Neural progenitor cell (in vitro differentiated cells): ENCODE data around the gene GPHN. TPM values are rescaled to one million over a fixed set of nuclear protein-coding genes. Genes with fewer than 3 reads are reported as not detected.

Source experiments
- DNase-seq: peaks from one replicate; pipeline ENCODE4 v3.0.0-alpha.2; 2016; ENCODE audit warnings: low spot score
- H2AFZ ChIP-seq: fragments of 200-600 bp; sonication (generic); replicated peaks from 2 replicates; pipeline ENCODE4 v1.6.1; 2016; ENCODE audit warnings: antibody characterized with exemption
- H3F3A ChIP-seq: fragments of 200-600 bp; sonication (generic); 2 replicates; pipeline ENCODE4 v1.6.1; 2016; ENCODE audit warnings: antibody characterized with exemption, low read depth
- H3K27ac ChIP-seq: fragments of 200-600 bp; sonication (generic); 2 replicates; pipeline ENCODE4 v1.5.1; 2016; ENCODE audit warnings: mild to moderate bottlenecking
- H3K27me3 ChIP-seq: fragments of 200-600 bp; sonication (generic); 2 replicates; pipeline ENCODE4 v1.6.1; 2016; ENCODE audit warnings: mild to moderate bottlenecking, moderate library complexity
- H3K36me3 ChIP-seq: fragments of 200-600 bp; sonication (generic); 2 replicates; pipeline ENCODE4 v1.5.1; 2016
- H3K4me1 ChIP-seq: fragments of 200-600 bp; sonication (generic); 2 replicates; pipeline ENCODE4 v1.6.1; 2016; ENCODE audit warnings: mixed run types
- H3K4me2 ChIP-seq: fragments of 200-600 bp; sonication (generic); 2 replicates; pipeline ENCODE4 v1.6.1; 2016
- H3K4me3 ChIP-seq: fragments of 200-600 bp; sonication (generic); 2 replicates; pipeline ENCODE4 v1.5.1; 2016
- H3K79me2 ChIP-seq: fragments of 200-600 bp; sonication (generic); 2 replicates; pipeline ENCODE4 v1.6.1; 2016; ENCODE audit warnings: low read depth
- H3K9ac ChIP-seq: fragments of 200-600 bp; sonication (generic); 2 replicates; pipeline ENCODE4 v1.6.1; 2016
- H3K9me3 ChIP-seq: fragments of 200-600 bp; sonication (generic); 2 replicates; pipeline ENCODE4 v1.5.1; 2016; ENCODE audit warnings: low read depth
- H4K20me1 ChIP-seq: fragments of 200-600 bp; sonication (generic); 2 replicates; pipeline ENCODE4 v1.6.1; 2016; ENCODE audit warnings: low read depth
- H3K27ac Mint-ChIP-seq: 3 replicates; pipeline ENCODE4 v1.8.0; 2021; ENCODE audit warnings: mixed read lengths
- H3K27me3 Mint-ChIP-seq: 2 replicates; pipeline ENCODE4 v1.8.0; 2022; ENCODE audit warnings: low read depth, mild to moderate bottlenecking, inconsistent platforms, moderate library complexity, mixed read lengths; ENCODE audit not compliant: insufficient read depth
- H3K36me3 Mint-ChIP-seq: 3 replicates; pipeline ENCODE4 v1.8.0; 2021; ENCODE audit warnings: mixed read lengths
- H3K4me1 Mint-ChIP-seq: 3 replicates; pipeline ENCODE4 v1.8.0; 2021; ENCODE audit warnings: mixed read lengths
- H3K4me3 Mint-ChIP-seq: 3 replicates; pipeline ENCODE4 v1.8.0; 2021; ENCODE audit warnings: mild to moderate bottlenecking, moderate library complexity, mixed read lengths
- H3K9me3 Mint-ChIP-seq: 3 replicates; pipeline ENCODE4 v1.8.0; 2020; ENCODE audit warnings: mixed read lengths
- CTCF ChIP-seq: fragments of 200-600 bp; sonication (generic); IDR thresholded peaks from 2 replicates; pipeline ENCODE4 v1.5.1; 2017; ENCODE audit warnings: antibody characterized with exemption, mild to moderate bottlenecking
- EZH2 ChIP-seq: fragments of 200-600 bp; sonication (generic); IDR thresholded peaks from 2 replicates; pipeline ENCODE4 v1.6.1; 2017; ENCODE audit warnings: antibody characterized with exemption, mild to moderate bottlenecking, moderate library complexity
- EZH2phosphoT487 ChIP-seq: fragments of 200-600 bp; sonication (generic); IDR thresholded peaks from 2 replicates; pipeline ENCODE4 v1.6.1; 2017; ENCODE audit warnings: antibody characterized with exemption
- total RNA-seq: library from RNA; depleted of rRNA; stranded (reverse); fragments of >200 nt; gene quantifications from 2 replicates; pipeline ENCODE4 v1.2.3, GENCODE V29; 2015; ENCODE audit warnings: low replicate concordance

GPHN gene
- total RNA-seq, 1 donor from 2014 or later = 42.9 TPM

- Mint-ChIP-seq H3K4me3 (no peak overlapping the region), H3K9me3 (peaks cover 4% of the 10 kb centered on the region), H3K27me3 (no peaks in the 10 kb centered on the region), H3K27ac (no peak overlapping the region), H3K36me3 (no peaks in the 10 kb centered on the region), H3K4me1 (no peaks in the 10 kb centered on the region)
- Histone ChIP-seq H3K36me3 (no peaks in the 10 kb centered on the region), H3K4me2 (no peak overlapping the region), H3K27me3 (no peaks in the 10 kb centered on the region), H3K9ac (no peak overlapping the region), H3K79me2 (no peaks in the 10 kb centered on the region), H3K4me1 (no peaks in the 10 kb centered on the region), H3K4me3 (no peak overlapping the region), H3F3A (no peaks in the 10 kb centered on the region), H2AFZ (no peak overlapping the region), H3K27ac (no peak overlapping the region), H3K9me3 (no peaks in the 10 kb centered on the region), H4K20me1 (no peaks in the 10 kb centered on the region)
- TF ChIP-seq CTCF (no peak), EZH2phosphoT487 (no peak), EZH2 (no peak)
- no peak for DNase-seq
Measured at GRCh38 chr14:66900719-66901118, 392.8 kb downstream of the GPHN start.

- no peaks in the 10 kb centered on the region for H3K36me3 Mint-ChIP-seq
- no peaks in the 10 kb centered on the region for H3K9me3 Mint-ChIP-seq
- Histone ChIP-seq H3K4me1 (no peaks in the 10 kb centered on the region), H3K4me2 (no peak overlapping the region), H3K9me3 (no peaks in the 10 kb centered on the region), H3K9ac (no peak overlapping the region), H4K20me1 (no peaks in the 10 kb centered on the region), H3K79me2 (no peaks in the 10 kb centered on the region), H3K36me3 (no peaks in the 10 kb centered on the region), H3K4me3 (no peak overlapping the region), H3F3A (no peaks in the 10 kb centered on the region), H3K27me3 (no peaks in the 10 kb centered on the region), H2AFZ (no peak overlapping the region), H3K27ac (no peak overlapping the region)
- no peak for DNase-seq
- H3K4me1 Mint-ChIP-seq = no peaks in the 10 kb centered on the region
- H3K27ac Mint-ChIP-seq = no peak overlapping the region
- TF ChIP-seq EZH2 (no peak), EZH2phosphoT487 (no peak), CTCF (no peak)
- H3K27me3 Mint-ChIP-seq = no peaks in the 10 kb centered on the region
- H3K4me3 Mint-ChIP-seq = no peak overlapping the region
Measured at GRCh38 chr14:66910311-66910840, 402.4 kb downstream of the GPHN start.

- Histone ChIP-seq H3K9me3 (no peaks in the 10 kb centered on the region), H4K20me1 (no peaks in the 10 kb centered on the region), H3K27ac (no peak overlapping the region), H3K4me1 (no peaks in the 10 kb centered on the region), H3K4me3 (no peak overlapping the region), H3K9ac (no peak overlapping the region), H3K4me2 (no peak overlapping the region), H2AFZ (no peak overlapping the region), H3K36me3 (no peaks in the 10 kb centered on the region), H3K27me3 (no peaks in the 10 kb centered on the region), H3F3A (no peaks in the 10 kb centered on the region), H3K79me2 (no peaks in the 10 kb centered on the region)
- TF ChIP-seq EZH2phosphoT487 (no peak), CTCF (no peak), EZH2 (no peak)
- no peaks in the 10 kb centered on the region for H3K4me1 Mint-ChIP-seq
- no peak overlapping the region for H3K27ac Mint-ChIP-seq
- H3K4me3 Mint-ChIP-seq = no peak overlapping the region
- H3K27me3 Mint-ChIP-seq = no peaks in the 10 kb centered on the region
- no peak for DNase-seq
- peaks cover 7% of the 10 kb centered on the region for H3K36me3 Mint-ChIP-seq
- peaks cover 5% of the 10 kb centered on the region for H3K9me3 Mint-ChIP-seq
Measured at GRCh38 chr14:66916421-66916820, 408.5 kb downstream of the GPHN start.
